HuH-7.5 (cell line): ENCODE results near the gene MAP4K2.

ENCODE experiments used
- DNase-seq: peaks from one replicate; pipeline ENCODE4 v3.0.0; 2011; ENCODE audit warnings: low spot score

Gene MAP4K2

GRCh38 chr11:64838600-64839334 is 35.8 kb upstream of the MAP4K2 start:
- DNase-seq, result no peak

- no peak for DNase-seq
Measured at GRCh38 chr11:64837887-64838351, 34.9 kb upstream of the MAP4K2 start.

GRCh38 chr11:64836448-64837072 is 33.5 kb upstream of the MAP4K2 start:
- DNase-seq, result no peak

GRCh38 chr11:64835616-64836447 is 32.8 kb upstream of the MAP4K2 start:
- DNase-seq, result no peak

GRCh38 chr11:64834723-64835615 is 32.0 kb upstream of the MAP4K2 start:
- no peak for DNase-seq

- DNase-seq, result no peak
Measured at GRCh38 chr11:64834031-64834722, 31.2 kb upstream of the MAP4K2 start.

- no peak for DNase-seq
Measured at GRCh38 chr11:64833509-64833908, 30.5 kb upstream of the MAP4K2 start.

- no peak for DNase-seq
Measured at GRCh38 chr11:64833198-64833502, 30.1 kb upstream of the MAP4K2 start.

GRCh38 chr11:64832467-64833197 is 29.6 kb upstream of the MAP4K2 start:
- no peak for DNase-seq

GRCh38 chr11:64831411-64831891 is 28.4 kb upstream of the MAP4K2 start:
- no peak for DNase-seq

GRCh38 chr11:64829536-64830251 is 26.7 kb upstream of the MAP4K2 start:
- DNase-seq, result no peak

GRCh38 chr11:64827451-64827839 is 24.4 kb upstream of the MAP4K2 start:
- DNase-seq, result no peak

GRCh38 chr11:64826578-64827450 is 23.8 kb upstream of the MAP4K2 start:
- DNase-seq, result no peak

GRCh38 chr11:64826062-64826461 is 23.0 kb upstream of the MAP4K2 start:
- no peak for DNase-seq

GRCh38 chr11:64823568-64824119 is 20.6 kb upstream of the MAP4K2 start:
- DNase-seq, result no peak

- DNase-seq, result no peak
Measured at GRCh38 chr11:64817476-64817875, 14.5 kb upstream of the MAP4K2 start.

GRCh38 chr11:64815433-64815832 is 12.4 kb upstream of the MAP4K2 start:
- DNase-seq, result peak; percentile 48

GRCh38 chr11:64814712-64815187 is 11.7 kb upstream of the MAP4K2 start:
- no peak for DNase-seq
